Measurements from ENCODE around the gene SLC1A7. TPM values are rescaled to one million over a fixed set of nuclear protein-coding genes. Genes with fewer than 3 reads are reported as not detected.

The SLC1A7 gene
- total RNA-seq, 2 experiments from 2014 or later, result not detected

DNA sequence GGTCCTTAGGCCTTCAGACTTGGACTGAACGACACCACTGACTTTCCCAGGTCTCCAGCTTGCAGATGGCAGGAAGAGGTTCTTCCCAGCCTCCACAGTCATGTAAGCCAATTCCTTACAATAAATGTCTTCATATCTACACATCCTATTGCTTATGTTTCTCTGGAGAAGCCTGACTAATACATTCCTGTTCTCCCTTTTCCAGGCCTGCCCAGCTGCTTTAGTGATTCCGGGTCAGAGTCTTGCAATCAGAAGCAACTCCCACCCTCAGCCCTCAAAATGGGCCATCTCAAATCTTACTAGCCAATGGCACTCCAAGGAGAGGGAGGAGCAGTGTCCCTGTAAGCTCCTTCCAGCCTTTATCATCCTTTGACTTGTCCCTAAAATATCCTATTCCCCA, 37.8 kb upstream of the SLC1A7 start:
- no peaks in the 10 kb centered on the region for H3K36me3 Mint-ChIP-seq
- peaks cover 18% of the 10 kb centered on the region for H3K27me3 Mint-ChIP-seq
- ChIA-PET POLR2A (no interaction called here), CTCF (interaction anchor here (0.6 to 4.7 kb wide), 7 partner anchors 15 to 453 kb away, joined by 3 to 40 read pairs (median 3); partner anchors contain the start of genes CPT2 and ECHDC2)
- no peaks in the 10 kb centered on the region for H3K4me1 Mint-ChIP-seq (ENCODE audit: low read depth)
- H3K9me3 Mint-ChIP-seq, result no peaks in the 10 kb centered on the region
- no peak overlapping the region for H3K27ac Mint-ChIP-seq
- no peak for DNase-seq
- intact Hi-C loops (cut with micrococcal nuclease), result loop anchor here (10.0 kb wide), 1 partner anchor 165 kb away; no protein-coding TSS in a partner anchor
- no peak overlapping the region for H3K4me3 Mint-ChIP-seq

GRCh38 chr1:53176452-53177208, 34.2 kb upstream of the SLC1A7 start:
- Mint-ChIP-seq H3K27me3 (peaks cover 29% of the 10 kb centered on the region), H3K27ac (no peak overlapping the region), H3K4me1 (ENCODE audit: low read depth) (peaks cover 4% of the 10 kb centered on the region), H3K36me3 (no peaks in the 10 kb centered on the region), H3K9me3 (no peaks in the 10 kb centered on the region), H3K4me3 (no peak overlapping the region)
- ChIA-PET CTCF (interaction anchor here (2.2 kb wide), 1 partner anchor 9 kb away, joined by 7 read pairs; no protein-coding TSS in a partner anchor), POLR2A (no interaction called here)
- intact Hi-C loops (cut with micrococcal nuclease), result no loop called here
- DNase-seq, result no peak

DNA sequence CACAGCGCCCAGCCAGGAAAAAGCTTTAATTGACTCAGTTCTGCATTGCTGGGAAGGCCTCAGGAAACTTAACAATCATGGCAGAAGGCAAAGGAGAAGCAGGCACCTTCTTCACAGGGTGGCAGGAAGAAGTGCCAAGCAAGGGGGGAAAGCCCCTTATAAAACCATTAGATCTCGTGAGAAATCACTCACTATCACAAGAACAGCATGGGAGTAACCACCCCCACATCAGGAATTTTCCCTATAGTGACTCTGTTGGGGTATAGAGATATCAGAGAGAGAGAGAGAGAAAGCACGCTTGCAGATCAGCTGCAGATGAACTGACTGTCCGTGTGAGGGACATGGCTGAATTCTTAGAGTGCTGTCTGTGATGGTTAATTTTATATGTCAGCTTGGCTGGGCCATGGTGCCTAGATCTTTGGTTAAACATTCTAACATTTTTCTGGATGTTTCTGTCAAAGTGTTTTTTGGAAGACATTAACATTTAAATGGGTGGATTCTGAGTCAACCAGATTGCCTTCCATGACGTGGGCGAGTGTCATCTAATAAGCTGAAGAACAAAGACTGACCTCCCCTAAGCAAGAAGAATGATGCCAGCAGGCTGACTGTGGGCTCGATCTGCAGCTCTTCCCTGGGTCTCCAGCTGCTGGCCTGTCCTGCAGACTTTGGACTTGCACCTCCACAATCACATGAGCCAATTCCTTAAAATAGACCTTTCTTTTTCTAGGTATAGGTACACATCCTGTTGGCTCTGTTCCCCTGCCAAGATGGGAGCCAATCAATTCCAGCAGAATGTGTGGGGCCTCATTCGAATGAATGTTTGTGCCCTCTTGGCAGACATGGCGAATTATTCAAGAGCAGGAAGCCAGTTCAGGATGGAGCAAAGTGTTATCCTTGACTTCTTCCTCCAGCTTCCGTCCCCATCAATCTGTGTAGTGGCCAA, 32.8 kb upstream of the SLC1A7 start:
- intact Hi-C loops (cut with micrococcal nuclease), result no loop called here
- peaks cover 24% of the 10 kb centered on the region for H3K27me3 Mint-ChIP-seq
- H3K36me3 Mint-ChIP-seq, result no peaks in the 10 kb centered on the region

DNA sequence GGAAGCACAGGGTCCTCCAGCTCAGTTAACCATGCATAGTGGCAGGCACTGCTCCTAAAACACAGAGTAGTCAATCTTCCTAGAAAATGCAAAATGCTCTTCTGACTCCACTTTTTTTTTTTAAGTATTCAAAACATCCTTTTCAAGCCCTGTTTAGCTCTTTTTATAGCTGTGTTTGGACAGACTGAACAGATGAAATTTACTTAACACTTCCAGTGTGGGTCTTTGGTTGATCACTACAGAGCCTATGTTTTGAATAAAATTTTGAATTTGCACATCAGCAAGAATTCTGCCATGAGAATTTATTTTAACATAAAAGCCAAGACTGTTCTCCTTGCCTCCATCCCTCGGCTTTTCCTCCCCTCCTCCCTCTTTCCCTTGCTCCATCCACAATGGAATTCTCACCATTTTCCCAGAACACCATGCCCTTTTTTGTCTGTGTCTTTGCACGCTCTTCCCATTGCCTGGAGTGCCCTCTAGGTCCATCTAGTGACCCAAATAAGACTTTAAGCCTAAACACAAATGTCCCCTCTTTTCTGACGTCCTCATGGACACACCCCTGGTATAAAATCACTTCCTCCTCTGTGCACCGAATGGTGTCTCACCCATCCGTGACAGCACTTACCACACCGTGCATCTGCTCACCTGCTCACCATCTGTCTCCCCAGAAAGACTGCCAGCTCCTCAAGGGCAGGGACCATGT, 30.1 kb upstream of the SLC1A7 start:
- ChIA-PET POLR2A (no interaction called here), CTCF (no interaction called here)
- H3K9me3 Mint-ChIP-seq, result no peaks in the 10 kb centered on the region
- no peak overlapping the region for H3K27ac Mint-ChIP-seq
- no peak overlapping the region for H3K4me3 Mint-ChIP-seq
- H3K4me1 Mint-ChIP-seq (ENCODE audit: low read depth), result peaks cover 4% of the 10 kb centered on the region
- no peak for DNase-seq
- H3K36me3 Mint-ChIP-seq, result no peaks in the 10 kb centered on the region
- intact Hi-C loops (cut with micrococcal nuclease), result no loop called here
- H3K27me3 Mint-ChIP-seq, result peaks cover 22% of the 10 kb centered on the region

More for the DNA sequence above, 32.8 kb upstream of the SLC1A7 start:
- Mint-ChIP-seq H3K4me3 (no peak overlapping the region), H3K27ac (no peak overlapping the region), H3K4me1 (ENCODE audit: low read depth) (peaks cover 4% of the 10 kb centered on the region), H3K9me3 (no peaks in the 10 kb centered on the region)
- CTCF ChIA-PET, result interaction anchor here (2.2 kb wide), 1 partner anchor 11 kb away, joined by 7 read pairs; no protein-coding TSS in a partner anchor
- no peak for DNase-seq
- POLR2A ChIA-PET, result no interaction called here

DNA sequence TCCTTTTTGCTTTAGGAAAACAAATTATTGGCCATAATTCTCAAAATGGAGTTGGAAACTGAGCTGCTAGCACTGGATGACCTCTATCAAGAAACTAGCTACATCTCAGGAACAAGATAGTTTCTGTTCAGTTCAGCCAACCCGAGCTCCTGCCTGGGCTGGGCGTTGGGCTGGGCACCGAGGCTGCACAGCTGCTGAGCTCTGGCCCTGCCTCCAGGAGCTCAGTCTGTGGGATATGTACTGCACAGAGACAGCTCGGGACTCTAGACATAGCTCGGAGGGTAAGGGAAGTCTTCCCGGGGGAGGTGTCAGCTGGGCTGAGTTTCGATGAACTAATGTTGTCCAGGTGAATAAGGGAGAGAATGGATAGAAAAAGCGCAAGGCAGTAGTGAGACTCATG, 24.5 kb upstream of the SLC1A7 start:
- Mint-ChIP-seq H3K27ac (no peak overlapping the region), H3K4me1 (ENCODE audit: low read depth) (no peaks in the 10 kb centered on the region), H3K4me3 (no peak overlapping the region), H3K9me3 (no peaks in the 10 kb centered on the region), H3K27me3 (peaks cover 11% of the 10 kb centered on the region), H3K36me3 (no peaks in the 10 kb centered on the region)
- intact Hi-C loops (cut with micrococcal nuclease), result no loop called here
- POLR2A ChIA-PET, result interaction anchor here (0.6 kb wide), 1 partner anchor 215 kb away, joined by 3 read pairs; no protein-coding TSS in a partner anchor
- no peak for DNase-seq
- CTCF ChIA-PET, result interaction anchor here (1.6 kb wide), 1 partner anchor 15 kb away, joined by 5 read pairs; no protein-coding TSS in a partner anchor

- H3K9me3 Mint-ChIP-seq, result no peaks in the 10 kb centered on the region
- ChIA-PET CTCF (interaction anchor here (1.0 to 1.6 kb wide), 2 partner anchors 16 to 166 kb away, joined by 3 to 5 read pairs; no protein-coding TSS in a partner anchor), POLR2A (no interaction called here)
- no peaks in the 10 kb centered on the region for H3K4me1 Mint-ChIP-seq (ENCODE audit: low read depth)
- H3K27ac Mint-ChIP-seq, result no peak overlapping the region
- no peak overlapping the region for H3K4me3 Mint-ChIP-seq
- H3K27me3 Mint-ChIP-seq, result peaks cover 11% of the 10 kb centered on the region
- intact Hi-C loops (cut with micrococcal nuclease), result no loop called here
- no peaks in the 10 kb centered on the region for H3K36me3 Mint-ChIP-seq
- no peak for DNase-seq
Measured at GRCh38 chr1:53166366-53166765, 23.9 kb upstream of the SLC1A7 start.

- Mint-ChIP-seq H3K27me3 (peaks cover 11% of the 10 kb centered on the region), H3K36me3 (no peaks in the 10 kb centered on the region), H3K9me3 (no peaks in the 10 kb centered on the region), H3K27ac (no peak overlapping the region), H3K4me3 (no peak overlapping the region), H3K4me1 (ENCODE audit: low read depth) (no peaks in the 10 kb centered on the region)
- no peak for DNase-seq
- ChIA-PET CTCF (interaction anchor here (1.0 to 1.6 kb wide), 2 partner anchors 17 to 166 kb away, joined by 3 to 5 read pairs; no protein-coding TSS in a partner anchor), POLR2A (no interaction called here)
- intact Hi-C loops (cut with micrococcal nuclease), result no loop called here
Measured at GRCh38 chr1:53165408-53165961, 23.0 kb upstream of the SLC1A7 start.

DNA sequence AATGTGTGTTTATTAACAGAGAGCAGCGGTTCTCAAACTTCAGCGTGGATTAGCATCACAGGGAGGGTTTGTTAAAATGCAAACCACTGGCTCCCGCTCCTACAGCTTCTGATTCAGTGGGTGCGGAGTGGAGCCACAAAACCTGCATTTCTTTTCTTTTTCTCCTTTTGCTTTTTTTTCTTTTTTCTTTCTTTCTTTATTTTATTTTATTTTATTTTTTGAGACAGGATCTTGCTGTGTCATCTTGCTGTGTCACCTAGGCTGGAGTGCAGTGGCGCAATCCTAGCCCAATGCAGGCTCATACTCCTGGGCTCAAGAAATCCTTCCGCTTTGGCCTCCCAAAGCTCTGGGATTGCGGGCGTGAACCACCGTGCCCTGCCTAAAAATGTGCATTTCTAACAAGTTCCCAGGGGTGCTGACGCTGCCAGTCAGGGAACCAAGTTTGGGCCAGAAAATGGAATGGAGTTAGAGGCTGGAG, 20.9 kb upstream of the SLC1A7 start:
- DNase-seq, result no peak
- Mint-ChIP-seq H3K27me3 (peaks cover 11% of the 10 kb centered on the region), H3K9me3 (no peaks in the 10 kb centered on the region), H3K4me1 (ENCODE audit: low read depth) (no peaks in the 10 kb centered on the region), H3K36me3 (no peaks in the 10 kb centered on the region), H3K27ac (no peak overlapping the region), H3K4me3 (no peak overlapping the region)
- intact Hi-C loops (cut with micrococcal nuclease), result no loop called here
- POLR2A ChIA-PET, result no interaction called here
- CTCF ChIA-PET, result no interaction called here

DNA sequence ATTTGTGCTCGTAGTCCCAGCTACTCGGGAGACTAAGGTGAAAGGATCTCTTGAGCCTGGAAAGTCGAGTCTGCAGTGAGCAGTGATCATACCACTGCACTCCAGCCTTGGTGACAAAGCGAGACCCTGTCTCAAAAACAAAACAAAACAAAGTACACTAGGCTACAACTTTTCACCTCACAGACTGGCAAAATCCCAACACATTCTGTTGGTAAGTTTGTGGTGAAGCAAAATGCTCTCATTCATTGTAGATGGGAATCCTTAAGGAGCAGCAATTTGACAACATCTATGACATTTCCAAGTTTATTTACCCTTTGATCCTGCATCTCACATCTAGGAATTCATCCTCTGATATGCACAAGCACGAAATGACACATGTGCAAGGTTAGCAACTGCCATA, 20.2 kb upstream of the SLC1A7 start:
- POLR2A ChIA-PET, result no interaction called here

DNA sequence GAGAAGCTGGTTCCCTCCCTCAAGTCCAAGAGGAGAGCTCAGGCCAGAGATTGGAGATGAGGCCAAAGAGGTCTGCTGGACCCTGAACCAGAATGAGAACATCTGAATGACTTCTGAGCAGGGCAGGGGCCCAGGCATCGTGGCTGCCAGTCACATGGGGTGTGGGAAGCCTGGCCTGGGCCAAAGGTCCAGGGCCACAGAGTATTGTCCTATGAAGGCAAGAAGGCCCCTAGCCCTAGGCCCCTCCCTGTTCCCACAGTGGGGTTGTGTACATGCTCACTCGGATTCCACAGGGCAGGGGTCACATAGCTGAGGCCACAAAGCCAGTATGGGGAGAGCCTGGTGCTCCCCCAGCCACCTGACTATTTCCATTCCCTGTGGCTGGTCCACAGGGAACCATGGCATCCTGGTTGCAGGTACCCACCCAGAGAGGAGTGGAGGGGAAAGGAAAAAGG, 18.5 kb upstream of the SLC1A7 start:
- Mint-ChIP-seq H3K9me3 (no peaks in the 10 kb centered on the region), H3K4me3 (no peak overlapping the region), H3K4me1 (ENCODE audit: low read depth) (no peaks in the 10 kb centered on the region), H3K27ac (no peak overlapping the region), H3K27me3 (peaks cover 8% of the 10 kb centered on the region), H3K36me3 (no peaks in the 10 kb centered on the region)
- CTCF ChIA-PET, result interaction anchor here (0.7 kb wide), 1 partner anchor 17 kb away, joined by 3 read pairs; no protein-coding TSS in a partner anchor
- DNase-seq, result no peak
- POLR2A ChIA-PET, result no interaction called here
- intact Hi-C loops (cut with micrococcal nuclease), result no loop called here

More for the DNA sequence above, 20.2 kb upstream of the SLC1A7 start:
- Mint-ChIP-seq H3K27me3 (peaks cover 11% of the 10 kb centered on the region), H3K27ac (no peak overlapping the region), H3K9me3 (no peaks in the 10 kb centered on the region), H3K36me3 (no peaks in the 10 kb centered on the region), H3K4me1 (ENCODE audit: low read depth) (no peaks in the 10 kb centered on the region), H3K4me3 (no peak overlapping the region)
- CTCF ChIA-PET, result no interaction called here
- DNase-seq, result no peak
- intact Hi-C loops (cut with micrococcal nuclease), result no loop called here

DNA sequence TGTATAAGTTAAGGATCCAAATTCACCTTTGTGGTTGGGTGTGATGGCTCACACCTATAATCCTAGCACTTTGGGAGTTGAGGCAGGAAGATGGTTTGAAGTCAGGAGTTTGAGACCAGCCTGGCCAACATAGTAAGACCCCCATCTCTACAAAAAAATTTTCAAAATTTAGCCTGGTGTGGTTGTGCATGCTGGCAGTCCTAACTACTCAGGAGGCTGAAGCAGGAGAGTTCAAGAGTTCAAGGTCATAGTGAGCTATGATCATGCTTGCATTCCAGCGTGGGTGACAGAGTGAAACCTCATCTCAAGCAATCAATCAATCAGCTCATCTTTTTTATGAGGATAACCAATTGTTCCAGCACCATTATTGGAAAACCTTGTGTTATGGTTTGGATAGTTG, 16.5 kb upstream of the SLC1A7 start:
- H3K36me3 Mint-ChIP-seq, result no peaks in the 10 kb centered on the region
- no peaks in the 10 kb centered on the region for H3K9me3 Mint-ChIP-seq
- DNase-seq, result no peak
- intact Hi-C loops (cut with micrococcal nuclease), result no loop called here
- H3K27ac Mint-ChIP-seq, result no peak overlapping the region
- H3K4me3 Mint-ChIP-seq, result no peak overlapping the region
- POLR2A ChIA-PET, result no interaction called here
- peaks cover 8% of the 10 kb centered on the region for H3K27me3 Mint-ChIP-seq
- H3K4me1 Mint-ChIP-seq (ENCODE audit: low read depth), result no peaks in the 10 kb centered on the region
- CTCF ChIA-PET, result no interaction called here

Data from activated CD4-positive, alpha-beta memory T cell treated with anti-CD3 and anti-CD28 coated beads for 36 hours (primary cell).